ENCODE measurements around the gene LRRC61. TPM values are rescaled to one million over a fixed set of nuclear protein-coding genes. Genes with fewer than 3 reads are reported as not detected.

The LRRC61 gene
- total RNA-seq, 1 donor = 4.0 TPM

DNA sequence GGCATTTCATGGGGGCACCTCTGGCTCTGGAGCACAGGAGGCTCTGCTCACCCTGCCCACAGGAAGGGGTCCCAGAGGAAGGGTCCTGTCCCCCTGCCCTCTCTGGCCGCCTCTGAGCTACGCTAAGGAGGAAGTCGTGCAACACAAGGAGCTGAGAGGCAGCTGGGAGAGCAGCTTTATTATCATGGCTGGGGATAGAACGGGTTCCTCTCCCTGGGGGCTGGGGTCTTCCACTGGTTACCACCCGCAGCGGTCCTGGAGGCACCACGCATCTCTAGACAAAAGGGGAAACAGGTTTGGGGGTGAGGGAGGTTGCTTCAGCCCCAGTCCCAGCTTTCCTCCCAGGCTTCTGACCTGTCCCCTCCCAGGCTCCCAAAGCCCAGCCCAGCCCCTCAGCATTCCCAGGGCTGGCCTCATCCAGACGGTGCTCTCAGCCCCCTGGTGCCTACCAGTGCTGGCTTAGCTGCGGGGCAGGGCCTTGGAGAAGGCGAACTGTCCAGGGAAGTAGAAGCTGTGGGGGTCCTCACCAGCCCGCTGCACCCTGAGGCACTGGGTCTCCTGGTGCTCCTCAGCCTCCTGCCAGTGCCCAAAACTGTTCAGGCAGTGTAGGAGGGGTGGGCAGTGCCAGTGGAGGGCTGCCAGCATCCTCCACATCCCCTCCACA, 15.1 kb downstream of the LRRC61 start:
- no peak overlapping the region for H2AFZ ChIP-seq (ENCODE audit: low read length)
- H4K20me1 ChIP-seq (ENCODE audit: insufficient read depth, low read length) = no peaks in the 10 kb centered on the region
- H3K4me1 ChIP-seq (ENCODE audit: insufficient read depth, low read length) = no peaks in the 10 kb centered on the region
- H3K36me3 ChIP-seq (ENCODE audit: insufficient read depth, low read length) = no peaks in the 10 kb centered on the region
- TF ChIP-seq CTCF (IDR thresholded peaks at IDR 0.05; ENCODE audit: extremely low read depth, low read depth, low read length) = no peak
- H3K4me2 ChIP-seq (ENCODE audit: insufficient read depth, low read length) = no peak overlapping the region
- no peak overlapping the region for H3K27ac ChIP-seq (ENCODE audit: low read depth, low read length)
- H3K4me3 ChIP-seq (ENCODE audit: insufficient read depth, low read length) = no peak overlapping the region
- DNase-seq (ENCODE audit: insufficient read length, low spot score, missing footprints) = no peak
- H3K9me3 ChIP-seq (ENCODE audit: low read depth, low read length) = no peaks in the 10 kb centered on the region
- H3K79me2 ChIP-seq (ENCODE audit: insufficient read depth, low read length) = no peaks in the 10 kb centered on the region
- H3K27me3 ChIP-seq (ENCODE audit: insufficient read depth, low read length) = peaks cover 30% of the 10 kb centered on the region

- DNase-seq (ENCODE audit: insufficient read length, low spot score, missing footprints) = peak; percentile 65
- Histone ChIP-seq H3K79me2 (ENCODE audit: insufficient read depth, low read length) (no peaks in the 10 kb centered on the region), H3K4me2 (ENCODE audit: insufficient read depth, low read length) (no peak overlapping the region), H4K20me1 (ENCODE audit: insufficient read depth, low read length) (no peaks in the 10 kb centered on the region), H3K9me3 (ENCODE audit: low read depth, low read length) (no peaks in the 10 kb centered on the region), H3K27me3 (ENCODE audit: insufficient read depth, low read length) (peaks cover 33% of the 10 kb centered on the region), H3K36me3 (ENCODE audit: insufficient read depth, low read length) (no peaks in the 10 kb centered on the region), H2AFZ (ENCODE audit: low read length) (no peak overlapping the region), H3K4me1 (ENCODE audit: insufficient read depth, low read length) (no peaks in the 10 kb centered on the region), H3K4me3 (ENCODE audit: insufficient read depth, low read length) (no peak overlapping the region), H3K27ac (ENCODE audit: low read depth, low read length) (no peak overlapping the region)
- TF ChIP-seq CTCF (IDR thresholded peaks at IDR 0.05; ENCODE audit: extremely low read depth, low read depth, low read length) = no peak
Measured at GRCh38 chr7:150339409-150339809, 16.3 kb downstream of the LRRC61 start.

- Histone ChIP-seq H3K9me3 (ENCODE audit: low read depth, low read length) (no peaks in the 10 kb centered on the region), H4K20me1 (ENCODE audit: insufficient read depth, low read length) (no peaks in the 10 kb centered on the region), H3K79me2 (ENCODE audit: insufficient read depth, low read length) (no peaks in the 10 kb centered on the region), H3K4me2 (ENCODE audit: insufficient read depth, low read length) (no peak overlapping the region), H3K4me3 (ENCODE audit: insufficient read depth, low read length) (no peak overlapping the region), H3K27ac (ENCODE audit: low read depth, low read length) (no peak overlapping the region), H2AFZ (ENCODE audit: low read length) (no peak overlapping the region), H3K4me1 (ENCODE audit: insufficient read depth, low read length) (no peaks in the 10 kb centered on the region), H3K27me3 (ENCODE audit: insufficient read depth, low read length) (peaks cover 33% of the 10 kb centered on the region), H3K36me3 (ENCODE audit: insufficient read depth, low read length) (no peaks in the 10 kb centered on the region)
- TF ChIP-seq CTCF (IDR thresholded peaks at IDR 0.05; ENCODE audit: extremely low read depth, low read depth, low read length) = no peak
- DNase-seq (ENCODE audit: insufficient read length, low spot score, missing footprints) = peak; percentile 91
Measured at GRCh38 chr7:150340024-150340749, 17.0 kb downstream of the LRRC61 start.

- H4K20me1 ChIP-seq (ENCODE audit: insufficient read depth, low read length) = no peaks in the 10 kb centered on the region
- no peaks in the 10 kb centered on the region for H3K9me3 ChIP-seq (ENCODE audit: low read depth, low read length)
- H3K36me3 ChIP-seq (ENCODE audit: insufficient read depth, low read length) = no peaks in the 10 kb centered on the region
- TF ChIP-seq CTCF (IDR thresholded peaks at IDR 0.05; ENCODE audit: extremely low read depth, low read depth, low read length) = no peak
- no peaks in the 10 kb centered on the region for H3K79me2 ChIP-seq (ENCODE audit: insufficient read depth, low read length)
- no peak overlapping the region for H3K4me2 ChIP-seq (ENCODE audit: insufficient read depth, low read length)
- H3K27ac ChIP-seq (ENCODE audit: low read depth, low read length) = no peak overlapping the region
- peaks cover 33% of the 10 kb centered on the region for H3K27me3 ChIP-seq (ENCODE audit: insufficient read depth, low read length)
- H3K4me3 ChIP-seq (ENCODE audit: insufficient read depth, low read length) = no peak overlapping the region
- no peak overlapping the region for H2AFZ ChIP-seq (ENCODE audit: low read length)
- peak; percentile 65 for DNase-seq (ENCODE audit: insufficient read length, low spot score, missing footprints)
- no peaks in the 10 kb centered on the region for H3K4me1 ChIP-seq (ENCODE audit: insufficient read depth, low read length)
Measured at GRCh38 chr7:150340875-150341262, 17.7 kb downstream of the LRRC61 start.

Measured in osteoblast (primary cell).